HG03457 (cell line): Measurements from ENCODE around the gene SYT8.

Experiments used
- ATAC-seq: cut with Tn5 transposase; IDR thresholded peaks from one replicate; pipeline ENCODE4 v1.9.1; 2021; ENCODE audit warnings: moderate number of reproducible peaks; ENCODE audit not compliant: unreplicated experiment

SYT8 gene

GRCh38 chr11:1831338-1832210 is 3.2 kb upstream of the SYT8 start:
- ATAC-seq, result no peak

GRCh38 chr11:1832211-1832919 is 2.4 kb upstream of the SYT8 start:
- no peak for ATAC-seq

- no peak for ATAC-seq
Observed at GRCh38 chr11:1832920-1833295, 1.9 kb upstream of the SYT8 start.

- no peak for ATAC-seq
Observed at GRCh38 chr11:1834062-1834610, 654 bp upstream of the SYT8 start.

- no peak for ATAC-seq
Observed at GRCh38 chr11:1835671-1836010, 851 bp downstream of the SYT8 start.

GRCh38 chr11:1836011-1836945 is 1.5 kb downstream of the SYT8 start:
- ATAC-seq, result no peak

- no peak for ATAC-seq
Observed at GRCh38 chr11:1837171-1838076, 2.6 kb downstream of the SYT8 start.

- no peak for ATAC-seq
Observed at GRCh38 chr11:1838077-1838425, 3.3 kb downstream of the SYT8 start.

- no peak for ATAC-seq
Observed at GRCh38 chr11:1838426-1839144, 3.8 kb downstream of the SYT8 start, which contains the start of gene TNNI2. Gene TNNI2 (plus strand): TSS chr11:1838981. CDS start chr11:1839697, 716 bp downstream.

- no peak for ATAC-seq
Observed at GRCh38 chr11:1839204-1839923, 4.6 kb downstream of the SYT8 start.

GRCh38 chr11:1839924-1840779 is 5.4 kb downstream of the SYT8 start:
- ATAC-seq, result no peak

- no peak for ATAC-seq
Observed at GRCh38 chr11:1840780-1841480, 6.1 kb downstream of the SYT8 start.

- ATAC-seq, result no peak
Observed at GRCh38 chr11:1841511-1842148, 6.8 kb downstream of the SYT8 start.

GRCh38 chr11:1842149-1843097 is 7.6 kb downstream of the SYT8 start:
- no peak for ATAC-seq

- ATAC-seq, result no peak
Observed at GRCh38 chr11:1843098-1843473, 8.3 kb downstream of the SYT8 start.

GRCh38 chr11:1843796-1844195 is 9.0 kb downstream of the SYT8 start:
- no peak for ATAC-seq
